GM23338 (cell line): ENCODE results near the gene FAM193B. TPM values are rescaled to one million over a fixed set of nuclear protein-coding genes. Genes with fewer than 3 reads are reported as not detected.

Experiments used
- ATAC-seq: fragments of 200-7000 bp; cut with Tn5 transposase; 3 replicates; pipeline ENCODE4 v1.9.1; 2020
- DNase-seq: peaks from one replicate; pipeline ENCODE4 v3.0.0-alpha.2; 2015; ENCODE audit warnings: low spot score
- H2AFZ ChIP-seq: fragments of 200-600 bp; sonication (generic); 2 replicates; pipeline ENCODE4 v1.8.0; 2016; ENCODE audit warnings: antibody characterized with exemption, mild to moderate bottlenecking, moderate library complexity
- H3F3A ChIP-seq: fragments of 200-600 bp; sonication (generic); replicated peaks from 2 replicates; pipeline ENCODE4 v1.8.0; 2017; ENCODE audit warnings: antibody characterized with exemption, mixed run types, low read depth
- H3K27ac ChIP-seq: fragments of 200-600 bp; sonication (generic); 2 replicates; pipeline ENCODE4 v1.6.1; 2016; ENCODE audit warnings: low read depth
- H3K27me3 ChIP-seq: fragments of 200-600 bp; sonication (generic); 2 replicates; pipeline ENCODE4 v1.8.0; 2016; ENCODE audit warnings: mild to moderate bottlenecking, mixed run types, moderate library complexity; ENCODE audit not compliant: insufficient read depth
- H3K36me3 ChIP-seq: fragments of 200-600 bp; sonication (generic); 2 replicates; pipeline ENCODE4 v1.8.0; 2016; ENCODE audit warnings: mild to moderate bottlenecking; ENCODE audit not compliant: insufficient read depth
- H3K4me1 ChIP-seq: fragments of 200-600 bp; sonication (generic); 2 replicates; pipeline ENCODE4 v1.8.0; 2016; ENCODE audit warnings: mild to moderate bottlenecking, moderate library complexity; ENCODE audit not compliant: insufficient read depth
- H3K4me2 ChIP-seq: fragments of 200-600 bp; sonication (generic); 2 replicates; pipeline ENCODE4 v1.7.1; 2017; ENCODE audit warnings: mixed run types
- H3K4me3 ChIP-seq: fragments of 200-600 bp; sonication (generic); 2 replicates; pipeline ENCODE4 v1.6.1; 2016; ENCODE audit warnings: mixed run types
- H3K79me2 ChIP-seq: fragments of 200-600 bp; sonication (generic); replicated peaks from 2 replicates; pipeline ENCODE4 v1.8.0; 2017; ENCODE audit warnings: mild to moderate bottlenecking; ENCODE audit not compliant: insufficient read depth
- H3K9me2 ChIP-seq: fragments of 200-600 bp; sonication (generic); 2 replicates; pipeline ENCODE4 v1.8.0; 2017; ENCODE audit not compliant: insufficient read depth
- H4K20me1 ChIP-seq: fragments of 200-600 bp; sonication (generic); replicated peaks from 2 replicates; pipeline ENCODE4 v1.8.0; 2017; ENCODE audit warnings: mild to moderate bottlenecking; ENCODE audit not compliant: insufficient read depth
- H3K27ac Mint-ChIP-seq: 2 replicates; pipeline ENCODE4 v1.8.0; 2020; ENCODE audit warnings: inconsistent platforms, mild to moderate bottlenecking, moderate library complexity, mixed read lengths
- H3K27me3 Mint-ChIP-seq: 3 replicates; pipeline ENCODE4 v1.8.0; 2022; ENCODE audit warnings: low read depth, mild to moderate bottlenecking, moderate library complexity, mixed read lengths, inconsistent platforms; ENCODE audit not compliant: insufficient read depth, poor library complexity
- H3K36me3 Mint-ChIP-seq: 3 replicates; pipeline ENCODE4 v1.8.0; 2021; ENCODE audit warnings: low read depth, mild to moderate bottlenecking, inconsistent platforms, moderate library complexity, mixed read lengths
- H3K4me1 Mint-ChIP-seq: 3 replicates; pipeline ENCODE4 v1.8.0; 2020; ENCODE audit warnings: mild to moderate bottlenecking, inconsistent platforms, mixed read lengths
- H3K4me3 Mint-ChIP-seq: 3 replicates; pipeline ENCODE4 v1.8.0; 2021; ENCODE audit warnings: moderate library complexity, mild to moderate bottlenecking, inconsistent platforms, mixed read lengths
- H3K9me3 Mint-ChIP-seq: 3 replicates; pipeline ENCODE4 v1.8.0; 2020; ENCODE audit warnings: moderate library complexity, mild to moderate bottlenecking, inconsistent platforms, mixed read lengths
- CREB1 ChIP-seq: fragments of 250-450 bp; sonication (Bioruptor Pico); IDR thresholded peaks from 2 replicates; pipeline ENCODE4 v1.5.0; 2020; ENCODE audit warnings: low read depth, mild to moderate bottlenecking, moderate library complexity
- EZH2 ChIP-seq: fragments of 200-600 bp; sonication (generic); IDR thresholded peaks from one replicate; pipeline ENCODE4 v1.8.0; 2017; ENCODE audit warnings: antibody characterized with exemption, mild to moderate bottlenecking, low read depth; ENCODE audit not compliant: unreplicated experiment
- EZH2phosphoT487 ChIP-seq: fragments of 200-600 bp; sonication (generic); IDR thresholded peaks from one replicate; pipeline ENCODE4 v1.8.1; 2018; ENCODE audit warnings: antibody characterized with exemption; ENCODE audit not compliant: unreplicated experiment
- JUNB ChIP-seq: IDR thresholded peaks from one replicate; pipeline ENCODE4 v1.6.1; 2016; ENCODE audit warnings: antibody characterized with exemption; ENCODE audit not compliant: unreplicated experiment
- NANOG ChIP-seq: IDR thresholded peaks from 2 replicates; pipeline ENCODE4 v1.6.1; 2016; ENCODE audit warnings: antibody characterized with exemption, borderline replicate concordance
- POLR2AphosphoS5 ChIP-seq: IDR thresholded peaks from 2 replicates; pipeline ENCODE4 v1.6.1; 2016; ENCODE audit warnings: antibody characterized with exemption, low read depth
- STAT1 ChIP-seq: IDR thresholded peaks from one replicate; pipeline ENCODE4 v1.6.1; 2016; ENCODE audit warnings: antibody characterized with exemption; ENCODE audit not compliant: unreplicated experiment
- ZNF114 ChIP-seq: fragments of 250-450 bp; sonication (Bioruptor Pico); IDR thresholded peaks from 2 replicates; pipeline ENCODE4 v1.5.0; 2020; ENCODE audit warnings: mild to moderate bottlenecking, moderate library complexity
- ZNF331 ChIP-seq: fragments of 250-450 bp; sonication (Bioruptor Pico); IDR thresholded peaks from 2 replicates; pipeline ENCODE4 v1.5.0; 2020; ENCODE audit warnings: low read depth, mild to moderate bottlenecking, moderate library complexity
- ZNF462 ChIP-seq: fragments of 250-450 bp; sonication (Bioruptor Pico); IDR thresholded peaks from 2 replicates; pipeline ENCODE4 v1.5.0; 2020; ENCODE audit warnings: mild to moderate bottlenecking, moderate library complexity
- polyA plus RNA-seq: library from polyadenylated mRNA; unstranded; fragments of >200 nt; fragmentation: Nextera tagmentation; extraction: Ambion mirVana; gene quantifications from 2 replicates; pipeline ENCODE4 v1.2.1, GENCODE V29; 2016
- total RNA-seq: library from RNA; depleted of rRNA; stranded (reverse); fragments of >200 nt; shearing (Covaris generic); gene quantifications from 2 replicates; pipeline ENCODE4 v1.2.3, GENCODE V29; 2014
- TF ChIP-seq, protein P1 (sequence below), 2 experiments: fragments of 200-600 bp in 1 of 2; sonication (generic) in 1 of 2; conservative IDR thresholded peaks; 2 replicates each; pipeline versions ENCODE4 v1.5.1 to v1.6.1; 2016 to 2017; ENCODE audit warnings: antibody characterized with exemption in 2 of 2, low read depth in 2 of 2, mild to moderate bottlenecking in 2 of 2, moderate library complexity in 1 of 2
- TF ChIP-seq, protein P2 (sequence below): IDR thresholded peaks from 2 replicates; pipeline ENCODE4 v1.6.1; 2016; ENCODE audit warnings: antibody characterized with exemption
- TF ChIP-seq, protein P3 (sequence below): IDR thresholded peaks from one replicate; pipeline ENCODE4 v1.6.1; 2018; ENCODE audit warnings: antibody characterized with exemption; ENCODE audit not compliant: unreplicated experiment

The FAM193B gene
- total and polyA plus RNA-seq, 2 experiments from 2014 or later = 44.4 to 58.6 TPM

GRCh38 chr5:177557041-177557647, 2.8 kb upstream of the FAM193B start:
- H3K27ac Mint-ChIP-seq = no peak overlapping the region

More at GRCh38 chr5:177557041-177557647, 2.8 kb upstream of the FAM193B start:
- Histone ChIP-seq H3F3A (peaks cover 15% of the 10 kb centered on the region), H3K9me2 (no peaks in the 10 kb centered on the region), H3K36me3 (peaks cover 1% of the 10 kb centered on the region; the same call in 1 of the 2 replicates), H3K4me3 (no peak overlapping the region), H3K79me2 (peaks cover 17% of the 10 kb centered on the region), H3K4me2 (no peak overlapping the region), H3K27ac (no peak overlapping the region), H3K27me3 (no peaks in the 10 kb centered on the region), H4K20me1 (peaks cover 11% of the 10 kb centered on the region), H2AFZ (no peak overlapping the region), H3K4me1 (peaks cover 10% of the 10 kb centered on the region; the same call in 1 of the 2 replicates)
- ATAC-seq (no peak), DNase-seq (peak; percentile 49)
- no peak overlapping the region for H3K4me3 Mint-ChIP-seq
- peaks cover 26% of the 10 kb centered on the region for H3K4me1 Mint-ChIP-seq
- peaks cover 20% of the 10 kb centered on the region for H3K9me3 Mint-ChIP-seq
- H3K36me3 Mint-ChIP-seq = peaks cover 15% of the 10 kb centered on the region
- H3K27me3 Mint-ChIP-seq = peaks cover 14% of the 10 kb centered on the region
- TF ChIP-seq, protein P1, sequence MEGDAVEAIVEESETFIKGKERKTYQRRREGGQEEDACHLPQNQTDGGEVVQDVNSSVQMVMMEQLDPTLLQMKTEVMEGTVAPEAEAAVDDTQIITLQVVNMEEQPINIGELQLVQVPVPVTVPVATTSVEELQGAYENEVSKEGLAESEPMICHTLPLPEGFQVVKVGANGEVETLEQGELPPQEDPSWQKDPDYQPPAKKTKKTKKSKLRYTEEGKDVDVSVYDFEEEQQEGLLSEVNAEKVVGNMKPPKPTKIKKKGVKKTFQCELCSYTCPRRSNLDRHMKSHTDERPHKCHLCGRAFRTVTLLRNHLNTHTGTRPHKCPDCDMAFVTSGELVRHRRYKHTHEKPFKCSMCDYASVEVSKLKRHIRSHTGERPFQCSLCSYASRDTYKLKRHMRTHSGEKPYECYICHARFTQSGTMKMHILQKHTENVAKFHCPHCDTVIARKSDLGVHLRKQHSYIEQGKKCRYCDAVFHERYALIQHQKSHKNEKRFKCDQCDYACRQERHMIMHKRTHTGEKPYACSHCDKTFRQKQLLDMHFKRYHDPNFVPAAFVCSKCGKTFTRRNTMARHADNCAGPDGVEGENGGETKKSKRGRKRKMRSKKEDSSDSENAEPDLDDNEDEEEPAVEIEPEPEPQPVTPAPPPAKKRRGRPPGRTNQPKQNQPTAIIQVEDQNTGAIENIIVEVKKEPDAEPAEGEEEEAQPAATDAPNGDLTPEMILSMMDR (conservative IDR thresholded peaks at IDR 0.05; ENCODE audit: low read depth in 2 of 2) = no peak
- TF ChIP-seq, protein P2, sequence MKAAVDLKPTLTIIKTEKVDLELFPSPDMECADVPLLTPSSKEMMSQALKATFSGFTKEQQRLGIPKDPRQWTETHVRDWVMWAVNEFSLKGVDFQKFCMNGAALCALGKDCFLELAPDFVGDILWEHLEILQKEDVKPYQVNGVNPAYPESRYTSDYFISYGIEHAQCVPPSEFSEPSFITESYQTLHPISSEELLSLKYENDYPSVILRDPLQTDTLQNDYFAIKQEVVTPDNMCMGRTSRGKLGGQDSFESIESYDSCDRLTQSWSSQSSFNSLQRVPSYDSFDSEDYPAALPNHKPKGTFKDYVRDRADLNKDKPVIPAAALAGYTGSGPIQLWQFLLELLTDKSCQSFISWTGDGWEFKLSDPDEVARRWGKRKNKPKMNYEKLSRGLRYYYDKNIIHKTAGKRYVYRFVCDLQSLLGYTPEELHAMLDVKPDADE = no peak
- TF ChIP-seq ZNF331 (no peak), ZNF462 (CRISPR knock-in tag) (no peak), NANOG (no peak), ZNF114 (CRISPR knock-in tag) (no peak), JUNB (no peak), EZH2phosphoT487 (no peak), STAT1 (no peak), CREB1 (CRISPR knock-in tag) (no peak), EZH2 (no peak), POLR2AphosphoS5 (no peak)
- TF ChIP-seq, protein P3, sequence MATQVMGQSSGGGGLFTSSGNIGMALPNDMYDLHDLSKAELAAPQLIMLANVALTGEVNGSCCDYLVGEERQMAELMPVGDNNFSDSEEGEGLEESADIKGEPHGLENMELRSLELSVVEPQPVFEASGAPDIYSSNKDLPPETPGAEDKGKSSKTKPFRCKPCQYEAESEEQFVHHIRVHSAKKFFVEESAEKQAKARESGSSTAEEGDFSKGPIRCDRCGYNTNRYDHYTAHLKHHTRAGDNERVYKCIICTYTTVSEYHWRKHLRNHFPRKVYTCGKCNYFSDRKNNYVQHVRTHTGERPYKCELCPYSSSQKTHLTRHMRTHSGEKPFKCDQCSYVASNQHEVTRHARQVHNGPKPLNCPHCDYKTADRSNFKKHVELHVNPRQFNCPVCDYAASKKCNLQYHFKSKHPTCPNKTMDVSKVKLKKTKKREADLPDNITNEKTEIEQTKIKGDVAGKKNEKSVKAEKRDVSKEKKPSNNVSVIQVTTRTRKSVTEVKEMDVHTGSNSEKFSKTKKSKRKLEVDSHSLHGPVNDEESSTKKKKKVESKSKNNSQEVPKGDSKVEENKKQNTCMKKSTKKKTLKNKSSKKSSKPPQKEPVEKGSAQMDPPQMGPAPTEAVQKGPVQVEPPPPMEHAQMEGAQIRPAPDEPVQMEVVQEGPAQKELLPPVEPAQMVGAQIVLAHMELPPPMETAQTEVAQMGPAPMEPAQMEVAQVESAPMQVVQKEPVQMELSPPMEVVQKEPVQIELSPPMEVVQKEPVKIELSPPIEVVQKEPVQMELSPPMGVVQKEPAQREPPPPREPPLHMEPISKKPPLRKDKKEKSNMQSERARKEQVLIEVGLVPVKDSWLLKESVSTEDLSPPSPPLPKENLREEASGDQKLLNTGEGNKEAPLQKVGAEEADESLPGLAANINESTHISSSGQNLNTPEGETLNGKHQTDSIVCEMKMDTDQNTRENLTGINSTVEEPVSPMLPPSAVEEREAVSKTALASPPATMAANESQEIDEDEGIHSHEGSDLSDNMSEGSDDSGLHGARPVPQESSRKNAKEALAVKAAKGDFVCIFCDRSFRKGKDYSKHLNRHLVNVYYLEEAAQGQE = no peak
